Ovary (tissue), 3 donors: ENCODE measurements around the gene SLC35F4.

Source experiments
- POLR2A ChIP-seq: fragments of 450-650 bp; IDR thresholded peaks from one replicate; pipeline ENCODE4 v1.6.1; 2017; ENCODE audit warnings: antibody characterized with exemption, mild to moderate bottlenecking, moderate library complexity
- TF ChIP-seq, protein P1 (sequence below), 3 donors: fragments of 450-650 bp in 2 of 3; fragments of 200-600 bp in 1 of 3; IDR thresholded peaks; one replicate each; pipeline versions ENCODE4 v1.5.1 to v1.8.0; 2016 to 2022; ENCODE audit warnings: antibody characterized with exemption in 3 of 3, mild to moderate bottlenecking in 1 of 3
- donor health status: DM: no; HTN: no; CAD: no.

DNA sequence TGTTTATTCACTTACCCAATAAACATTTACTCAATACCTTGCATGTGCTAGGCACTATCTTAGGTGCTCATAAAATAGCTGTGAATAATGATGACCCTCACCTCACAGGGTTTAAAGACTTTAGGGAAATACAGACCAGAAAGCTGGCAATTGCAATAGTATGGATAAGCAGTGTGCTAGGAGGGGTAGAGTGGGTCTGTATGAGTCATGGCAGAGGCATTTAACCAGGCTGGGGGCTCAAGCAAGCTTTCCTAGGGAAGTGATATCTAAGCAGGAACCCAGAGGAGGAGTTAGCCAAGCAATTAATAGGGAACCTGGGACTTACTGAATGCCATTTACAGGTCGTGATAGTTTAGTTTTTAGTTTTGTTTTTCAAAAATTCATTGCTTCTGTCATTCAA, 248.4 kb downstream of the SLC35F4 start:
- TF ChIP-seq, protein P1, sequence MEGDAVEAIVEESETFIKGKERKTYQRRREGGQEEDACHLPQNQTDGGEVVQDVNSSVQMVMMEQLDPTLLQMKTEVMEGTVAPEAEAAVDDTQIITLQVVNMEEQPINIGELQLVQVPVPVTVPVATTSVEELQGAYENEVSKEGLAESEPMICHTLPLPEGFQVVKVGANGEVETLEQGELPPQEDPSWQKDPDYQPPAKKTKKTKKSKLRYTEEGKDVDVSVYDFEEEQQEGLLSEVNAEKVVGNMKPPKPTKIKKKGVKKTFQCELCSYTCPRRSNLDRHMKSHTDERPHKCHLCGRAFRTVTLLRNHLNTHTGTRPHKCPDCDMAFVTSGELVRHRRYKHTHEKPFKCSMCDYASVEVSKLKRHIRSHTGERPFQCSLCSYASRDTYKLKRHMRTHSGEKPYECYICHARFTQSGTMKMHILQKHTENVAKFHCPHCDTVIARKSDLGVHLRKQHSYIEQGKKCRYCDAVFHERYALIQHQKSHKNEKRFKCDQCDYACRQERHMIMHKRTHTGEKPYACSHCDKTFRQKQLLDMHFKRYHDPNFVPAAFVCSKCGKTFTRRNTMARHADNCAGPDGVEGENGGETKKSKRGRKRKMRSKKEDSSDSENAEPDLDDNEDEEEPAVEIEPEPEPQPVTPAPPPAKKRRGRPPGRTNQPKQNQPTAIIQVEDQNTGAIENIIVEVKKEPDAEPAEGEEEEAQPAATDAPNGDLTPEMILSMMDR (IDR thresholded peaks at IDR 0.05) = no peak
- no peak for TF ChIP-seq POLR2A
